ENCODE measurements around the gene CARD19.

DNA sequence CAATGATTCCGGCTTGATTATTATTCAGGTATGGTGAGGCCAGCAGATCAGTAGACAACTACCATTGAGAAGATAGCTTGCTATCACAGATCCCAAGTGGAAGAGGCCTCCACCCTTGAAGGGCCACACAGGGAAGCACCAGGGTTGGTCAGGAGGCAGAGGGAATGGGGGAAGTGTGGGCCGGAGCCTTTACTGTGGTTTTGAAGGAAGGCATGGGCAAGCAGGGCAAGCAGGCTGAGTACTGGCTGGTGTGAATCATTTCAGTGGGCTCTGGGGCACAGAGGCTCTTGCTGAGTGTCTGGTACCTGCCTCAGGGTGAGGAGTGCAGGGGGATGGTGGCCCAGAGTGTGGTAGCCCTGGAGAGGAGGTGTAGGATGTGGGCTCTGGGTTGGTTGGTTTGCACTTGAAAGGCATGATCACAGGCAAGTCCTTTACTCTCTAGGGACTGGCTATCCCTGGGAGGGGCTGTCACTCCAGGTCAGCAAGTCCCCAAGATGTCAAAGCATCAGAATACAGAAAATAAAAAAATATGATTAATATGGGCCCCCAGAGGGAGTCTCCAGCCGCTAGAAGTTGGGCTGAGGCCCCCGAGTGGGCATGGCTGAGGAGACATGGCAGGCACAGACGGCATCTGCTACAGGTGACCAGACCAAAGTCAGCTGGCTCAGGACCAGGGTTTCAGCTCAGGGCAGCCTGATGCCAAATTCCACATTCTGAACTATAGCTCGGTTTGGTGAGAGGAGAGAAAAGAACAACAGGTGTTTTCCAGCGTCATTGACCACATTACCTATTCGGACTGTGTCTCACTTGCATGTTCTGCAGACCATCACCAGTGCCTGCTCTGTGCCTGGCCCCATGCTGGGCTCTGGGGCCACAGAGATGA is 47.2 kb upstream of the CARD19 start:
- TF ChIP-seq, protein P1, sequence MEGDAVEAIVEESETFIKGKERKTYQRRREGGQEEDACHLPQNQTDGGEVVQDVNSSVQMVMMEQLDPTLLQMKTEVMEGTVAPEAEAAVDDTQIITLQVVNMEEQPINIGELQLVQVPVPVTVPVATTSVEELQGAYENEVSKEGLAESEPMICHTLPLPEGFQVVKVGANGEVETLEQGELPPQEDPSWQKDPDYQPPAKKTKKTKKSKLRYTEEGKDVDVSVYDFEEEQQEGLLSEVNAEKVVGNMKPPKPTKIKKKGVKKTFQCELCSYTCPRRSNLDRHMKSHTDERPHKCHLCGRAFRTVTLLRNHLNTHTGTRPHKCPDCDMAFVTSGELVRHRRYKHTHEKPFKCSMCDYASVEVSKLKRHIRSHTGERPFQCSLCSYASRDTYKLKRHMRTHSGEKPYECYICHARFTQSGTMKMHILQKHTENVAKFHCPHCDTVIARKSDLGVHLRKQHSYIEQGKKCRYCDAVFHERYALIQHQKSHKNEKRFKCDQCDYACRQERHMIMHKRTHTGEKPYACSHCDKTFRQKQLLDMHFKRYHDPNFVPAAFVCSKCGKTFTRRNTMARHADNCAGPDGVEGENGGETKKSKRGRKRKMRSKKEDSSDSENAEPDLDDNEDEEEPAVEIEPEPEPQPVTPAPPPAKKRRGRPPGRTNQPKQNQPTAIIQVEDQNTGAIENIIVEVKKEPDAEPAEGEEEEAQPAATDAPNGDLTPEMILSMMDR (IDR thresholded peaks at IDR 0.05): no peak
- TF ChIP-seq POLR2A (IDR thresholded peaks at IDR 0.05): no peak
